SKM-1 treated with dmso at 0.1 percent for 144 hours (cell line): Measurements from ENCODE around the gene WDR4.
"Not testable (repeated sequence)": the region's sequence is repeated elsewhere in the genome, so short reads cannot be mapped to it uniquely, and the experiment has no call there.

ENCODE experiments used
- DNase-seq: peaks from one replicate; lab custom pipeline; 2025; ENCODE audit not compliant: unreplicated experiment; lab: John Stamatoyannopoulos, UW

Gene WDR4

GRCh38 chr21:42880352-42880751 lies 1.0 kb upstream of the WDR4 start:
- DNase-seq, result no peak

- no peak for DNase-seq
Measured at GRCh38 chr21:42878678-42878992, 704 bp downstream of the WDR4 start.

- DNase-seq, result not testable (repeated sequence)
Measured at GRCh38 chr21:42875811-42876210, 3.5 kb downstream of the WDR4 start.

GRCh38 chr21:42873096-42873495 lies 6.2 kb downstream of the WDR4 start:
- DNase-seq, result no peak

- DNase-seq, result no peak
Measured at GRCh38 chr21:42868196-42868595, 11.1 kb downstream of the WDR4 start.

- DNase-seq, result no peak
Measured at GRCh38 chr21:42865776-42866160, 13.6 kb downstream of the WDR4 start.

- DNase-seq, result no peak
Measured at GRCh38 chr21:42864815-42865775, 14.2 kb downstream of the WDR4 start.

- no peak for DNase-seq
Measured at GRCh38 chr21:42864286-42864685, 15.1 kb downstream of the WDR4 start.

- no peak for DNase-seq
Measured at GRCh38 chr21:42863504-42863870, 15.9 kb downstream of the WDR4 start.

- DNase-seq, result no peak
Measured at GRCh38 chr21:42862774-42863503, 16.4 kb downstream of the WDR4 start.

GRCh38 chr21:42861848-42862400 lies 17.4 kb downstream of the WDR4 start:
- DNase-seq, result no peak

- DNase-seq, result no peak
Measured at GRCh38 chr21:42861311-42861847, 18.0 kb downstream of the WDR4 start.

- DNase-seq, result no peak
Measured at GRCh38 chr21:42860345-42860744, 19.0 kb downstream of the WDR4 start.

- DNase-seq, result no peak
Measured at GRCh38 chr21:42859891-42860230, 19.5 kb downstream of the WDR4 start.

- no peak for DNase-seq
Measured at GRCh38 chr21:42858957-42859890, 20.1 kb downstream of the WDR4 start.

- DNase-seq, result no peak
Measured at GRCh38 chr21:42858185-42858847, 21.0 kb downstream of the WDR4 start.

GRCh38 chr21:42857216-42857615 lies 22.1 kb downstream of the WDR4 start:
- DNase-seq, result no peak

GRCh38 chr21:42855937-42856335 lies 23.4 kb downstream of the WDR4 start:
- no peak for DNase-seq

- DNase-seq, result no peak
Measured at GRCh38 chr21:42855171-42855936, 24.0 kb downstream of the WDR4 start.
